GM19239 (cell line): ENCODE data around the gene SRD5A3.
"Not testable (repeated sequence)": the region's sequence is repeated elsewhere in the genome, so short reads cannot be mapped to it uniquely, and the experiment has no call there.

Experiments used
- DNase-seq: peaks from one replicate; pipeline ENCODE4 v3.0.0; 2011; ENCODE audit warnings: low spot score; ENCODE audit not compliant: insufficient read length
- FAIRE-seq: peaks from 2 replicates; lab custom pipeline; 2011; peaks lifted over from hg19 to GRCh38; lab: Jason Lieb, UNC

The SRD5A3 gene

GRCh38 chr4:55343887-55344286 lies 2.2 kb upstream of the SRD5A3 start:
- no peak for FAIRE-seq
- DNase-seq: no peak

DNA sequence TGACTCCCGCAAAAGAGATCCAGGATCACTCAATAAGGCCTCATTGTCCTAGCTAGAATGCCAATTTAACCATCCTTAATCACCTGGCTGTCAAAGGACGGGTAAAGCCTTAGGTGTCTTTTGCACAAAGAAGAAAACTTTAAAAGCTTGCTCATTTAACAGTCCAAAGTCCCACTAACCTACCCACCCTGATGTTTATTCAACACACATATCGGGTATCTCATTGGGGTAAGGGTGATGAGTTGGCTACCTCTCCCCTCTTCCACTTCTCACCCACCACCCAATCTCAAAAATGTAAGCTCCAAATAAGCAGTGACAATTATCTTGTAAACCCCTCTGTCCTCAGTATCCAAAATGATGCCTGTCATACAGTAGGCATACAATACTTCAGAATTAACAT lies 988 bp upstream of the SRD5A3 start:
- FAIRE-seq (no peak), DNase-seq (no peak)

GRCh38 chr4:55346851-55347255 lies 811 bp downstream of the SRD5A3 start:
- FAIRE-seq: no peak
- no peak for DNase-seq

DNA sequence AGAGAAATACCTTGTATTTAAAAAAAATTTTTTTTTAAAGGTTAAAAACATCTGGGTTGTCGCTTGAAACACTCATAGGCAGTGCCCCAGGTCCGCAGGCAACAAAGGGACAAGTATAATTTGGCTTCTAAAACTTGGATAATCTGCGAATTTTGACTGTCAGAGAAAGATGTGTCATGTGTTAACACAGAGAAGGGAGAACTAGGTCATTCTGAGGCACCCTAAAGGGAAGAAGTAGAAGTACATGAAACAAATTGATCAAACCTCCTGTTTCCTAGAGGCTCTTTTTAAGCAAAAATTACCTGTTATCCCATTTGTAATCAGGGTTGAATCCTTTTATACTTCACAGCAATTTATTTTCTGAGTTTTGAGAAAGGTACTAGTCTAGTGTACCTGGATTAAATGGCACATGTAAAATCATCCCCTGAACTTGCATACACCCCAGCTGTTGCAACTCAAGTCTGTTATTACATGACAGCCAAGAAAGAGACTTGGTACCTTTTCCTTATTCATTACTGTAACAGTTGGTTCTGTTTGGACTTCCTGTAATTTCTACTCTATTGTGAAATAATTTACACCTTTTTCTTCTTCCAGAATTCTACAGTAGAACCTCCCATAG lies 1.7 kb downstream of the SRD5A3 start:
- DNase-seq (no peak), FAIRE-seq (peak; percentile 28)

- FAIRE-seq (no peak), DNase-seq (no peak)
Observed at GRCh38 chr4:55348466-55348865, 2.4 kb downstream of the SRD5A3 start.

DNA sequence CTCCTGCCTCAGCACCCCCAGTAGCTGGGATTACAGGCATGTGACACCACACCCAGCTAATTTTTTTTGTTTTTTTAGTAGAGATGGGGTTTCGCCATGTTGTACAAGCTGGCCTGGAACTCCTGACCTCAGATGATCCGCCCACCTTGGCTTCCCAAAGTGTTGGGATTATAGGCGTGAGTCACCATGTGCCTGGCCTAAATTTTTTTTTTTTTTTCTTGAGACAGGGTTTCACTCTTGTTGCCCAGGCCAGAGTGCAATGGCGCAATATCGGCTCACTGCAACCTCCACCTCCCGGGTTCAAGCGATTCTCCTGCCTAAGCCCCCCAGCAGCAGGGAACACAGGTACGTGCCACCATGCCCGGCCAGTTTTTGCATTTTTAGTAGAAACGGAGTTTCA lies 4.8 kb downstream of the SRD5A3 start:
- not testable (repeated sequence) for DNase-seq, FAIRE-seq

DNA sequence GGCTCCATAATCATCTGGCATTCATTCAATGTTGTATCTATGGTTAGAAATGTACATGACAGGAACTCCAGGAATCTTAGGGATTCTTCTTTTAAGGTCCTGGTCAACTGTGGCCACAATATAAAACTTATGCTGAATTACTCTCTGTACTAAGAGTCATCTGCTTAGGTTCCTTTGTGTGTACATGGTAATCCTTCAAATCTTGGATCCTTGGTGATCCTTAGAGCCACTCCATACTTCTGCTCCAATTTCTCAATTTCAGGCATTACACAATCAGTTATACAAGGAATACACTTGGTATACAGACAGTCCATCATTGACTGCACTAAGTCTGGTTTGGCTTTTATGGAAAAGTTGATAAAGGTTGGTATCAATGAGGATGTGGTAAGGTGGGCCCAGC lies 5.8 kb downstream of the SRD5A3 start:
- no peak for FAIRE-seq

DNA sequence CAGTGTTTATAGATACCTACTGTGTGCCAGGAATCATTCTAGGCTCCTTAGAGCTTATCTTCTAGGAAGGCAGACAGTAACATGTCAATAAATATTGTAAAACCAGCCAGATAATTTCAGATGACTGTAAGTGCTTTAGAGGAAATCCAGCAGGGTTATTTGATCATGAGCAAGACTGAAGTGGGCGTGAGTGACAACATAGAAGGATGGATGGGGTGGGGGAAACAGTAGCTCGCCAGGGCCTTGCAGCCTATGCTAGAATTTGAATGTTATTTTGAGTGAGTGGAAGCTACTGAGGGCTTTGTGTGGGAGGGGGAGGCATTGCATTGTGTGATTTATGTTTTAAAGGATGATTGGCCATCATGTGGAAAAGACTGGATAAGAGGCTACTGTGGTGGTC lies 6.7 kb downstream of the SRD5A3 start:
- FAIRE-seq: no peak

More for the DNA sequence above, 5.8 kb downstream of the SRD5A3 start:
- no peak for DNase-seq

GRCh38 chr4:55353228-55353747 lies 7.2 kb downstream of the SRD5A3 start:
- not testable (repeated sequence) for FAIRE-seq, DNase-seq

More for the DNA sequence above, 6.7 kb downstream of the SRD5A3 start:
- DNase-seq: no peak

GRCh38 chr4:55354648-55355047 lies 8.6 kb downstream of the SRD5A3 start:
- no peak for FAIRE-seq
- no peak for DNase-seq

DNA sequence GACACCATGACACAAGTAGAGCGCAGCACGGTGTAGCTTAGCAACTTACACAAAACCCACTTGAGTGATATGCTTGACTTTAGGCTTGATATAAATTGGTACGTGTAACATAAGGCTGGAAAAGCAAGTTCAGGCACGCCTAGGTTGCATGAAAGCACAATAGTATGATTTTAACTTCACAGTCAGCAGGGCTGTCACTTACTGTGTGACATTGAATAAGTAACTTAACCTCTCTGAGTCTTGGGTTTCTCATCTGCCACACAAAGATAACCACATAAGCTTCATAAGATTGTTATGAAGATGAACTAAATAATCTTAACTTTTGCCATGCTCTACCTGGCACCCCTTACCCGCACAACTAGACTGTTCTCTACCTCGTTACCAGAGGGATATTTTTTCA lies 9.5 kb downstream of the SRD5A3 start:
- FAIRE-seq: no peak
- DNase-seq: no peak

- no peak for FAIRE-seq
Observed at GRCh38 chr4:55356991-55357461, 11.0 kb downstream of the SRD5A3 start.

GRCh38 chr4:55358246-55358645 lies 12.2 kb downstream of the SRD5A3 start:
- DNase-seq: no peak
- no peak for FAIRE-seq

More at GRCh38 chr4:55356991-55357461, 11.0 kb downstream of the SRD5A3 start:
- DNase-seq: no peak

DNA sequence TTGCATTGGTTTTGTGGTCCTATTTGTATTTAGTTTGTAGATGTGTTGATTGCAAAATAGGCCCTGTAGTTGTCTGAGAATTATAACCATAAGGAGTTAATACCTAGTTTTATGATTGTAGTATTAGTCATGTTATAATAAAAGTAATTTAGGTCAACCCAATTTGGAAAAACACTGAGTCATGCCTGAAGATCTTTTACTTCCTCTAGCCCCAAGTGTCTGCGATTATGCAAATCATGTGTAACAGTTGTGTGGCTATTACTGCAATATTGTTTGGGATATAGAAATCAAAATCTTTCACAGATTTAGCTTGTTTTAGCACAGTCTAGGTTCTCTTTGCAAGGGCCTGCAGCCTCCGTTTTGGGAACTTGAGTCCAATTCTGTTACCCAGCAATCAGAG lies 12.6 kb downstream of the SRD5A3 start:
- FAIRE-seq (no peak), DNase-seq (no peak)

- FAIRE-seq: no peak
- DNase-seq: no peak
Observed at GRCh38 chr4:55359397-55359916, 13.4 kb downstream of the SRD5A3 start.

DNA sequence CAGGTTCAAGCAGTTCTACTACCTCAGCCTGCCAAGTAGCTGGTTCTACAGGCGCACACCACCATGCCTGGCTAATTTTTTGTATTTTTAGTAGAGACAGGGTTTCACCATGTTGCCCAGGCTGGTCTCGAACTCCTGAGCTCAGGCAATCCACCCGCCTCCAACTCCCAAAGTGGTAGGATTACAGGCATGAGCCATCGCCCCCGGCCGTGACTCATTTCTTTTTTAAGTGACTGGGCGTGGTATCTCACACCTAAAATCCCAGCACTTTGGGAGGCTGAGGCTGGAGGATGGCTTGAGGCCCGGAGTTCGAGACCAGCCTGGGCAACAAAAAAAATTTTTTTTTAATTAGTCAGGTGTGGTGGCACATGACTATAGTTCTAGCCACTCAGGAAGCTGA lies 16.9 kb downstream of the SRD5A3 start:
- FAIRE-seq, DNase-seq: not testable (repeated sequence)

DNA sequence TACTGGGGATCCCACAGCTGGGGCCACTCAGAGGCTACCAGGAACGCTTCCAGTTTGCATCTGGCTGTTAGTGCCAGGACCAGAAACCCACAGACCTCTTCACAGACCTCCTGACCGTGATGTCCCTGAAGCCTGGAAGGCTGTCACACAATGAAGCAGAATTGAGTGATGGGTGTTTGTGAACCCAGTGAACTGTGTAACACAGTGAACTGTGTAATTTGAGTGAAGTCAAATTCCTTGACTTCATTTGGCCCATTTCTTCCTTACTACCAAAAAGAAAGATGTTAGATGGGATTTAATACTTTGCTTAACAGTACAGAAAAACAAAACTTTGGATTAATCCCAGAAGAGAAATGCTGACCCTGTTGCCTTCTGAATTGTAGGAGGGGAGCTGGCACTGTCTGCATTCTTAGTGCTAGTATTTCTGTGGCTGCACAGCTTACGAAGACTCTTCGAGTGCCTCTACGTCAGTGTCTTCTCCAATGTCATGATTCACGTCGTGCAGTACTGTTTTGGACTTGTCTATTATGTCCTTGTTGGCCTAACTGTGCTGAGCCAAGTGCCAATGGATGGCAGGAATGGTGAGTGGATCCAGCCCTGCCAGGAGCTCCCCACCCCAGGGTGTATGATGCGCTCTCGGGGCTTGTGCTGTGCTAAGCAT lies 17.8 kb downstream of the SRD5A3 start:
- no peak for FAIRE-seq
- no peak for DNase-seq

- DNase-seq (no peak), FAIRE-seq (no peak)
Observed at GRCh38 chr4:55364691-55365344, 18.8 kb downstream of the SRD5A3 start.

- DNase-seq (no peak), FAIRE-seq (no peak)
Observed at GRCh38 chr4:55365345-55365728, 19.3 kb downstream of the SRD5A3 start.

GRCh38 chr4:55366621-55367020 lies 20.6 kb downstream of the SRD5A3 start:
- FAIRE-seq (no peak), DNase-seq (no peak)
